MM.1S (cell line): ENCODE data around the gene RYR2.

ENCODE experiments used
- CTCF ChIP-seq: fragments of 300-600 bp; sonication (generic); IDR thresholded peaks from 2 replicates; pipeline ENCODE4 v1.5.1; 2016; ENCODE audit warnings: antibody characterized with exemption, low read length, mixed read lengths
- EZH2 ChIP-seq: fragments of 300-600 bp; sonication (generic); optimal IDR thresholded peaks from 2 replicates; pipeline ENCODE3; 2017; ENCODE audit warnings: low read depth, mild to moderate bottlenecking, antibody characterized with exemption, low read length, mixed read lengths

GRCh38 chr1:237478082-237478481, 436.1 kb downstream of the RYR2 start:
- no peak for TF ChIP-seq CTCF
- no peak for TF ChIP-seq EZH2
